GM12878 (cell line): ENCODE data around the gene KIF5C. TPM values are rescaled to one million over a fixed set of nuclear protein-coding genes. Genes with fewer than 3 reads are reported as not detected.

Experiments
- ATAC-seq: fragments of 200-7000 bp; cut with Tn5 transposase; 3 replicates; pipeline ENCODE4 v1.9.1; 2020; ENCODE audit warnings: mild to moderate bottlenecking, moderate library complexity
- BruUV-seq: library from RNA; stranded (reverse); fragments of 400-500 nt; replicated peaks from 2 replicates; lab custom pipeline; 2021; lab: Mats Ljungman, UMichigan
- CTCF ChIA-PET: fragments of 300-600 bp; sonication (Branson Sonifier 250); formaldehyde crosslinking; extraction: SDS; loops from one replicate; lab custom pipeline; 2021; ENCODE audit warnings: inconsistent platforms; lab: Yijun Ruan, JAX
- POLR2A ChIA-PET: fragments of 350-600 bp; formaldehyde crosslinking; extraction: SDS; loops from one replicate; lab custom pipeline; 2021; ENCODE audit warnings: inconsistent platforms; lab: Charles Lee
- RAD21 ChIA-PET: fragments of 300-600 bp; sonication (Branson Sonifier 250); formaldehyde crosslinking; loops from one replicate; lab custom pipeline; 2023; ENCODE audit warnings: antibody characterized with exemption; ENCODE audit not compliant: unreplicated experiment; lab: Charles Lee
- SMC1A ChIA-PET: fragments of 300-600 bp; sonication (Branson Sonifier 250); formaldehyde crosslinking; loops from one replicate; lab custom pipeline; 2023; ENCODE audit not compliant: unreplicated experiment, uncharacterized antibody; lab: Charles Lee
- DNase-seq: peaks from one replicate; pipeline ENCODE4 v3.0.0-alpha.2; 2011; ENCODE audit warnings: low read depth, low spot score
- FAIRE-seq: peaks from 3 replicates; lab custom pipeline; 2011; peaks lifted over from hg19 to GRCh38; lab: Jason Lieb, UNC
- H2AFZ ChIP-seq: 2 replicates; pipeline ENCODE4 v1.6.0; 2011; ENCODE audit warnings: low read depth, low read length, control low read depth; ENCODE audit not compliant: control insufficient read depth
- H3K27ac ChIP-seq: 2 replicates; pipeline ENCODE4 v1.5.1; 2011; ENCODE audit warnings: control low read depth; ENCODE audit not compliant: control insufficient read depth, insufficient read depth
- H3K27me3 ChIP-seq, 2 experiments: replicated peaks in 1 of 2; 2 replicates each; pipeline versions ENCODE4 v1.6.0 to v1.6.1; 2011; ENCODE audit warnings: low read length in 1 of 2; ENCODE audit not compliant: control insufficient read depth in 2 of 2, insufficient read depth in 2 of 2
- H3K36me3 ChIP-seq, 2 experiments: 2 replicates each; pipeline ENCODE4 v1.5.1; 2011; ENCODE audit warnings: low read length in 1 of 2; ENCODE audit not compliant: control insufficient read depth in 2 of 2, insufficient read depth in 2 of 2
- H3K4me1 ChIP-seq: 2 replicates; pipeline ENCODE4 v1.6.1; 2011; ENCODE audit warnings: mild to moderate bottlenecking, low read length, moderate library complexity, mixed read lengths; ENCODE audit not compliant: control insufficient read depth, insufficient read depth
- H3K4me2 ChIP-seq: 2 replicates; pipeline ENCODE4 v1.6.0; 2011; ENCODE audit warnings: control low read depth; ENCODE audit not compliant: control insufficient read depth, insufficient read depth
- H3K4me3 ChIP-seq: fragments of 200-600 bp; sonication (generic); 2 replicates; pipeline ENCODE4 v1.5.1; 2016
- H3K79me2 ChIP-seq: 2 replicates; pipeline ENCODE4 v1.6.0; 2011; ENCODE audit warnings: low read length; ENCODE audit not compliant: control insufficient read depth, insufficient read depth
- H3K9ac ChIP-seq: 2 replicates; pipeline ENCODE4 v1.8.0; 2011; ENCODE audit warnings: low read length, control low read depth, mixed read lengths; ENCODE audit not compliant: control insufficient read depth, insufficient read depth
- H3K9me3 ChIP-seq: replicated peaks from 3 replicates; pipeline ENCODE4 v1.5.1; 2011; ENCODE audit warnings: mild to moderate bottlenecking, low read length; ENCODE audit not compliant: control insufficient read depth, insufficient read depth
- H4K20me1 ChIP-seq: 2 replicates; pipeline ENCODE4 v1.6.0; 2011; ENCODE audit not compliant: control insufficient read depth, insufficient read depth
- CBFB ChIP-seq: IDR thresholded peaks from 2 replicates; pipeline ENCODE4 v1.6.1; 2016; ENCODE audit warnings: antibody characterized with exemption, low read depth
- CBX3 ChIP-seq: fragments of 200-600 bp; sonication (generic); IDR thresholded peaks from 2 replicates; pipeline ENCODE4 v1.6.1; 2016; ENCODE audit warnings: low read depth, borderline replicate concordance
- EZH2 ChIP-seq: IDR thresholded peaks from 2 replicates; pipeline ENCODE4 v1.6.1; 2012; ENCODE audit warnings: low read depth, mild to moderate bottlenecking, control low read depth, inconsistent platforms, low read length, borderline replicate concordance; ENCODE audit not compliant: control insufficient read depth
- MTA2 ChIP-seq: fragments of 450-650 bp; IDR thresholded peaks from 2 replicates; pipeline ENCODE4 v1.6.1; 2016; ENCODE audit warnings: low read depth, mild to moderate bottlenecking, moderate library complexity
- PBX3 ChIP-seq: IDR thresholded peaks from 2 replicates; pipeline ENCODE4 v1.6.1; 2011; ENCODE audit warnings: mild to moderate bottlenecking, low read depth, low read length, moderate library complexity; ENCODE audit not compliant: insufficient replicate concordance
- RBBP5 ChIP-seq: fragments of 200-600 bp; sonication (generic); conservative IDR thresholded peaks from 2 replicates; pipeline ENCODE4 v1.6.1; 2016
- ZBED1 ChIP-seq: IDR thresholded peaks from 2 replicates; pipeline ENCODE4 v1.6.1; 2016; ENCODE audit warnings: borderline replicate concordance
- ZNF24 ChIP-seq: fragments of 450-650 bp; IDR thresholded peaks from 2 replicates; pipeline ENCODE4 v1.6.1; 2017; ENCODE audit warnings: antibody characterized with exemption, mild to moderate bottlenecking
- WGBS: methylation state at CpG from one replicate; pipeline ENCODE4 v1.1.6; 2016; ENCODE audit warnings: low lambda C conversion rate; ENCODE audit not compliant: insufficient replicate concordance, insufficient coverage; ENCODE audit errors: missing lambda C conversion rate; 5-methylcytosine and 5-hydroxymethylcytosine counted together
- in situ Hi-C: fragments of 300-500 bp; cut with MboI; formaldehyde crosslinking; loops from 9 replicates; pipeline ENCODE4 v1.14.3; 2018; ENCODE audit warnings: mixed read lengths
- intact Hi-C: fragments of 100-400 bp; cut with micrococcal nuclease; formaldehyde crosslinking; loops from one replicate; pipeline ENCODE4 v1.14.2; 2022; ENCODE audit not compliant: unreplicated experiment
- polyA plus RNA-seq, 11 experiments: library from polyadenylated mRNA; depleted of rRNA in 4 of 11; unstranded in 6 of 11; stranded (reverse) in 5 of 11; fragments of >200 nt; fragmentation: Nextera tagmentation in 4 of 11; fragmentation: Illumina TruSeq in 1 of 11; extraction: Ambion mirVana in 4 of 11; extraction: Trizol in 1 of 11; gene quantifications; 1 replicate in 1 of 11; 2 replicates in 10 of 11; pipeline versions ENCODE4 v1.2.1 to v1.2.3, GENCODE V29; 2011 to 2016; ENCODE audit warnings: inconsistent platforms in 2 of 11, missing spikeins in 2 of 11, low read depth in 1 of 11
- total RNA-seq, 4 experiments: library from RNA; depleted of rRNA in 3 of 4; stranded (reverse); fragments of >200 nt in 3 of 4; fragmentation: Illumina TruSeq in 1 of 4; extraction: Trizol in 1 of 4; gene quantifications; 2 replicates each; pipeline versions ENCODE4 v1.2.1 to v1.2.3, GENCODE V29; 2013 to 2021

The KIF5C gene
- total and polyA plus RNA-seq, 10 of the 15 experiments (the other 5 are each of a cell fraction or from before 2014, with no cell fraction given) = 0.08 to 0.49 (median 0.24) TPM

GRCh38 chr2:149027590-149028250 is 152.7 kb downstream of the KIF5C start:
- ChIA-PET SMC1A (interaction anchor here (0.6 to 16.5 kb wide), 3 partner anchors 8 to 1100 kb away, joined by 3 to 327 read pairs (median 3); partner anchors contain the start of gene LYPD6B), RAD21 (interaction anchor here (10.5 kb wide), 1 partner anchor 10 kb away, joined by 107 read pairs; no protein-coding TSS in a partner anchor), CTCF (interaction anchor here (18.0 to 18.7 kb wide), 2 partner anchors 6 kb away, joined by 508 read pairs; partner anchors contain the start of gene LYPD6B), POLR2A (no interaction called here)
- Histone ChIP-seq H3K36me3 (no peaks in the 10 kb centered on the region), H3K79me2 (no peaks in the 10 kb centered on the region), H3K27me3 (no peaks in the 10 kb centered on the region), H3K4me1 (peaks cover 22% of the 10 kb centered on the region), H3K27ac (no peak overlapping the region), H3K9ac (no peak overlapping the region), H3K4me2 (no peak overlapping the region), H2AFZ (no peak overlapping the region), H3K9me3 (no peaks in the 10 kb centered on the region), H4K20me1 (no peaks in the 10 kb centered on the region), H3K4me3 (no peak overlapping the region)
- in situ Hi-C loops (no loop called here), intact Hi-C loops (no loop called here)
- BruUV-seq = no TSS peak
- no peak for DNase-seq
- TF ChIP-seq CBX3 = no peak
- TF ChIP-seq RBBP5 = no peak
- TF ChIP-seq ZNF24 = no peak
- no peak for TF ChIP-seq CBFB
- no peak for TF ChIP-seq EZH2
- no peak for TF ChIP-seq MTA2
- no peak for TF ChIP-seq ZBED1
- TF ChIP-seq PBX3 = peak; percentile 2
- ATAC-seq = no peak
- no peak for FAIRE-seq
- 50% methylated on average over 7 of the region's 7 CpGs for WGBS
